ENCODE measurements around the gene CSHL1.
"Not testable (repeated sequence)": the region's sequence is repeated elsewhere in the genome, so short reads cannot be mapped to it uniquely, and the experiment has no call there.

The CSHL1 gene

GRCh38 chr17:63889026-63889848 lies 21.8 kb downstream of the CSHL1 start:
- TF ChIP-seq, protein P1, sequence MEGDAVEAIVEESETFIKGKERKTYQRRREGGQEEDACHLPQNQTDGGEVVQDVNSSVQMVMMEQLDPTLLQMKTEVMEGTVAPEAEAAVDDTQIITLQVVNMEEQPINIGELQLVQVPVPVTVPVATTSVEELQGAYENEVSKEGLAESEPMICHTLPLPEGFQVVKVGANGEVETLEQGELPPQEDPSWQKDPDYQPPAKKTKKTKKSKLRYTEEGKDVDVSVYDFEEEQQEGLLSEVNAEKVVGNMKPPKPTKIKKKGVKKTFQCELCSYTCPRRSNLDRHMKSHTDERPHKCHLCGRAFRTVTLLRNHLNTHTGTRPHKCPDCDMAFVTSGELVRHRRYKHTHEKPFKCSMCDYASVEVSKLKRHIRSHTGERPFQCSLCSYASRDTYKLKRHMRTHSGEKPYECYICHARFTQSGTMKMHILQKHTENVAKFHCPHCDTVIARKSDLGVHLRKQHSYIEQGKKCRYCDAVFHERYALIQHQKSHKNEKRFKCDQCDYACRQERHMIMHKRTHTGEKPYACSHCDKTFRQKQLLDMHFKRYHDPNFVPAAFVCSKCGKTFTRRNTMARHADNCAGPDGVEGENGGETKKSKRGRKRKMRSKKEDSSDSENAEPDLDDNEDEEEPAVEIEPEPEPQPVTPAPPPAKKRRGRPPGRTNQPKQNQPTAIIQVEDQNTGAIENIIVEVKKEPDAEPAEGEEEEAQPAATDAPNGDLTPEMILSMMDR (IDR thresholded peaks at IDR 0.05), result peak; percentile 45
- H3K27ac ChIP-seq, result not testable (repeated sequence)

- not testable (repeated sequence) for H3K27ac ChIP-seq
Observed at GRCh38 chr17:63885119-63885518, 25.9 kb downstream of the CSHL1 start.

- H3K27ac ChIP-seq, result not testable (repeated sequence)
Observed at GRCh38 chr17:63882626-63883126, 28.4 kb downstream of the CSHL1 start.

DNA sequence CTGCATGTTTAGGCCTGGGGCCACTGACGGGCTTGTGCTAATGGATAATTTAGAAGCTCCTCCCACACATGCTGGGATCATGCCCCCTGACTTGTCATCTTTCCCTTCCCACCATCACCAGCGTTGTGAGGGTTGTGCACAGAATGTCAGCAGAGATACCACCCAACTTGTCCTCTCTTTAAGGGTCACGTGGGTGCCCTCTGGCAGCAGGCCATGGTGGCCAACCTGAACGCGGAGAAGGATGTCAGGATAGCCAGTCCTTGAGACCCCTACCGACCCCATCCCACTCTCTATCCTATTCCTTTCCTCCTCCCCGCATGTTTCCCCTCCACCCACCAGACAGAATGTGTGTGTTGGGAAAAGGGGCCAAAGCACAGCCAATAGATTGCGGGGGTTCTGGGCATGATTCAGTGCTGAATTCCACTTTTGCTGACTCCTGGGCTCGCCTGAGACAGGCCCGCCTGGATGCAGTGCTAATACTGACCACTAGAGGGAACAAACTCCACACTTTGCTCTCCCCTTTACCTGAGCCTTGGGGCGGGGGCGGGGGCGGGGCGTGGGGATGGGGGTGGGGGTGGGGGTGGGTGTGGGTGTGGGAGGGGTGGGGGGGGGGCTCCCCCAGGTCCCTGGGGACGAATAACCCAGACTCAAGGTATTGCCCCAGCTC lies 29.0 kb downstream of the CSHL1 start, which contains the start of gene GH2:
GH2 (minus strand) TSS at position 10 of the 667 bp plus-strand sequence. CDS start 143 bp downstream, outside the sequence.
- H3K27ac ChIP-seq, result no peak within 1 kb of the TSS
- no peak for TF ChIP-seq ZFX (IDR thresholded peaks at IDR 0.05; ENCODE audit: borderline replicate concordance)
- TF ChIP-seq, protein P1 (IDR thresholded peaks at IDR 0.05), result peak; percentile 62

DNA sequence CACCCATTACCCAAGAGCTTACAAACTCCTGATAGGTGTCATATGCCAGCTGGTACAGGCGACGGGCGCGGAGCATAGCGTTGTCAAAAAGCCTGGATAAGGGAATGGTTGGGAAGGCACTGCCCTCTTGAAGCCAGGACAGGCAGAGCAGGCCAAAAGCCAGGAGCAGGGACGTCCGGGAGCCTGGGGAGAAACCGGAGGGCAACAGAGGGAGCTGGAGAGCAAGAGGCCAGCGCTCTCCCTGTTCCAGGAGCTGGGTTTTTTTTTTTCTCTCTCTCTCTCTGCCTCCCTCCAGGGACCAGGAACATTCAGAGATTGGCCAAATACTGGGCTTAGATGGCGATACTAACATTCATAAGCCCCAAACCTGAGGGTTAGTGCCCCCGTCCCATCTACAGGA lies 29.7 kb downstream of the CSHL1 start:
- not testable (repeated sequence) for H3K27ac ChIP-seq

GRCh38 chr17:63880706-63881105 lies 30.4 kb downstream of the CSHL1 start:
- H3K27ac ChIP-seq, result no peak overlapping the region
- TF ChIP-seq ZFX (IDR thresholded peaks at IDR 0.05; ENCODE audit: borderline replicate concordance), result no peak
- TF ChIP-seq, protein P1 (IDR thresholded peaks at IDR 0.05), result no peak

DNA sequence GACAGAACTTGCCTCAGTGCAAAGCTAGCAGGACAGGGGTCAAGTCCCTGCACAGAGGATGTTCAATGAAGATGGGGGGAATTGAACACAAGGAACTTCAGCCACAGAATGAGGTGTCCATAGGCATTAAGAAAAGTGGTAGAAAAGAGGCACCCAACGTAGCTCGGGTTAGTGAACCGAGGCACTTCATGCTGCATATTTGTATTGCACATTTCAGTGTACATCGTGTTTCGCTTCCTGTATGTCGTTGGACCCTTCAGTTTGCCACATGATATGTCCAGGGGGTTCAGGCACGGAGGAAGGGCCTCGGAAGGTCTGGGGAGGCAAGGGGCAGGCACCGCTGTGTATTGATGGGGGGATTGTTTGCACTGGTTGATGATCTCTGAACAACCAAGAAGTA lies 32.6 kb downstream of the CSHL1 start:
- not testable (repeated sequence) for H3K27ac ChIP-seq

GRCh38 chr17:63874693-63875092 lies 36.4 kb downstream of the CSHL1 start:
- not testable (repeated sequence) for H3K27ac ChIP-seq

- H3K27ac ChIP-seq, result not testable (repeated sequence)
Observed at GRCh38 chr17:63874061-63874626, 36.9 kb downstream of the CSHL1 start.

DNA sequence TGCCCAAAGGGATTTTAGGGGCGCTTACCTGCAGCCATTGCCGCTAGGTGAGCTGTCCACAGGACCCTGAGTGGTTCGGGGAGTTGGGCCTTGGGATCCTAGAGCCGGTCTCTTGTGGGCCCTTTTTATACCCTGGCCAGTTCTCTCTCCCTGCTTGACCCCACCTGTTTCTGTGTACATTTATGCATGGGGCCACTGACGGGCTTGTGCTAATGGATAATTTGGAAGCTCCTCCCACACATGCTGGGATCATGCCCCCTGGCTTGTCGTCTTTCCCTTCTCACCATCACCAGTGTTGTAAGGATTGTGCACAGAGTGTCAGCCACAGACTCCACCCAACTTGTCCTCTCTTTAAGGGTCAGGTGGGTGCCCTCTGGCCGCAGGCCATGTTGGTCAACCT lies 37.5 kb downstream of the CSHL1 start, which contains the start of gene CSH2:
CSH2 (minus strand) TSS at position 101 of the 400 bp plus-strand sequence; CDS start at position 38, 63 bp downstream.
- not testable (repeated sequence) for H3K27ac ChIP-seq

GRCh38 chr17:63871646-63872365 lies 39.3 kb downstream of the CSHL1 start:
- H3K27ac ChIP-seq, result not testable (repeated sequence)

- H3K27ac ChIP-seq, result not testable (repeated sequence)
Observed at GRCh38 chr17:63870292-63870665, 40.8 kb downstream of the CSHL1 start.

DNA sequence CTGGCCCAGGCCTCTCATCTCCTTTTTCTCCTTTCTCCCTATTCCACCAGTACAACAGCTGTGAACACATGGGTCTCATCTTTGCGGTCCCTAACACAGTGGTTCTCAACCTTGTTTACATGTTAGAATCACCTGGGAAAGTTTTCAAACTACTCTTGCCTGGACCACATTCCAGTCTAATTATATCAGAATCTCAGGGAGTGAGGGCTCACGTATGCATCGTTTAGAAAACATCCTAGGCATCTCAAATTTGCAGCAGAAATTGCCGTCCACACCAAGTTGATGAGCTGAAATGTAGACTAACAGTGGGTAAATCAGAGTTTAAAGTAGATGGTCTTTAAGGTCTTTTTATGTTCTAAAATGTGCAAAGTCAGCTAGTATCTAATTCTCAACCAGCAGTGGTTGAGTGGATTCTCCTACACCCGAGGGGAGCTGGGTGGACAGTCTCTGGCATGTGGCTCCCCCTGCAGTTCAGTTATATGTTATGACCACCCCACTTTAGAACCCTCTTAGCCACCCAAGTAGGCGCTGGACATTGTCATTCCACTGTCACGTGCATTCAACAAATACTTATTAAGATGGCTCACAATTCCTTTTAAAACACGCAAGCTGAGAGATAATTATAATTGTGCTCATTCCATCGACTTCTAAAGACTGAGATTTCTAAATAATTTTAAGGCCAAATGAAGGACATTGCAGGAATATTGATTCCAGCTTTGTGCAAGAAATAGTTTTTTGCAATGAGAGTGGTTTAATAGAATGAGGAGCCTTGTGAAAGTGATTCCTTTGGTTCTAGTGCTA lies 41.4 kb downstream of the CSHL1 start:
- H3K27ac ChIP-seq, result not testable (repeated sequence)

- not testable (repeated sequence) for H3K27ac ChIP-seq
Observed at GRCh38 chr17:63866625-63867024, 44.4 kb downstream of the CSHL1 start.
